Measurements from ENCODE around the gene RABEP2. TPM values are rescaled to one million over a fixed set of nuclear protein-coding genes. Genes with fewer than 3 reads are reported as not detected.

Gene RABEP2
- polyA plus RNA-seq, 1 donor (not counting 4 experiments of a cell fraction or from before 2014, with no cell fraction given): 8.7 TPM

- H3K4me3 ChIP-seq (ENCODE audit: control insufficient read depth in 2 of 3, extremely low read depth in 1 of 3, insufficient read depth in 2 of 3, low read depth in 1 of 3, low read length in 3 of 3): no peak overlapping the region
- no peaks in the 10 kb centered on the region for H3K27me3 ChIP-seq (ENCODE audit: control insufficient read depth, extremely low read depth, insufficient read depth, low read length)
- H3K36me3 ChIP-seq (ENCODE audit: control insufficient read depth in 2 of 2, extremely low read depth in 1 of 2, insufficient read depth in 2 of 2, low read length in 2 of 2): no peaks in the 10 kb centered on the region
- H3K9me1 ChIP-seq (ENCODE audit: control insufficient read depth, extremely low read depth, insufficient read depth, low read length): no peaks in the 10 kb centered on the region
- no peak overlapping the region for H2AFZ ChIP-seq (ENCODE audit: control insufficient read depth, low read length)
- H3K4me2 ChIP-seq (ENCODE audit: control insufficient read depth, extremely low read depth, insufficient read depth, low read depth, low read length): no peak overlapping the region
- dilution Hi-C loops (cut with MboI; ENCODE audit: extremely low pct_ligation_motif_present, low sequenced_read_pairs): no loop called here
- FAIRE-seq: no peak
- no peak overlapping the region for H3K27ac ChIP-seq (ENCODE audit: control insufficient read depth, insufficient read depth, low read length)
- H3K79me2 ChIP-seq (ENCODE audit: control insufficient read depth, insufficient read depth, low read length): no peaks in the 10 kb centered on the region
- peaks cover 5% of the 10 kb centered on the region for H3K4me1 ChIP-seq (ENCODE audit: control insufficient read depth, extremely low read depth, insufficient read depth, low read length)
- no peak for DNase-seq (ENCODE audit: low read depth, low spot score)
- H3K9me3 ChIP-seq (ENCODE audit: control insufficient read depth, low read depth, low read length): no peaks in the 10 kb centered on the region
- H3K9ac ChIP-seq (ENCODE audit: control insufficient read depth, extremely low read depth, insufficient read depth, low read length): no peak overlapping the region
- TF ChIP-seq CTCF (optimal IDR thresholded peaks at IDR 0.05 in 1 of 3, IDR thresholded peaks at IDR 0.05 in 1 of 3, conservative IDR thresholded peaks at IDR 0.05 in 1 of 3; ENCODE audit: extremely low read depth in 1 of 3, insufficient read depth in 2 of 3, low read length in 3 of 3): no peak
- no peak for TF ChIP-seq EZH2 (IDR thresholded peaks at IDR 0.05; ENCODE audit: low read length)
- no peaks in the 10 kb centered on the region for H4K20me1 ChIP-seq (ENCODE audit: control insufficient read depth, extremely low read depth, insufficient read depth, low read length)
Measured at GRCh38 chr16:28898266-28898665, 26.8 kb downstream of the RABEP2 start.

DNA sequence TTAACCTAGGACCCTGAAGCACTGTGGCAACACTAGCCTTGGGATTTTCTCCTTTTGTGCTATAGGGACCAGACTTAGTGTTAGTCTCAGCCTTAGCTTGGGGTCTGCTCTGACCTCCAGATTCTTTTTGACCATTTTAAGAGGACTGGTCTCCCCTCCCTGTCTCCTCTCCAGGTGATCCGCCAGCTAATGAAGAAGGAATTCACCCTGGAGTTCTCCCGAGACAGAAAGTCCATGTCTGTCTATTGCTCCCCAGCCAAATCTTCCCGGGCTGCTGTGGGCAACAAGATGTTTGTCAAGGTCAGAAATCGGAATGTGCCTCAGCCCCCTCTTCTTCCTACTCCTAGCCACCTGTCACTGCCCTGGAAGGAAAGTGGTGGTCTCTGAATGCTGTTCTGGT, 27.2 kb downstream of the RABEP2 start:
- DNase-seq (ENCODE audit: low read depth, low spot score): no peak

More for the DNA sequence above, 27.2 kb downstream of the RABEP2 start:
- H3K79me2 ChIP-seq (ENCODE audit: control insufficient read depth, insufficient read depth, low read length): no peaks in the 10 kb centered on the region
- TF ChIP-seq EZH2 (IDR thresholded peaks at IDR 0.05; ENCODE audit: low read length): no peak
- TF ChIP-seq CTCF (optimal IDR thresholded peaks at IDR 0.05 in 1 of 3, IDR thresholded peaks at IDR 0.05 in 1 of 3, conservative IDR thresholded peaks at IDR 0.05 in 1 of 3; ENCODE audit: extremely low read depth in 1 of 3, insufficient read depth in 2 of 3, low read length in 3 of 3): no peak
- H2AFZ ChIP-seq (ENCODE audit: control insufficient read depth, low read length): no peak overlapping the region
- no peak for FAIRE-seq
- no peaks in the 10 kb centered on the region for H3K9me3 ChIP-seq (ENCODE audit: control insufficient read depth, low read depth, low read length)
- H3K4me2 ChIP-seq (ENCODE audit: control insufficient read depth, extremely low read depth, insufficient read depth, low read depth, low read length): no peak overlapping the region
- H3K27me3 ChIP-seq (ENCODE audit: control insufficient read depth, extremely low read depth, insufficient read depth, low read length): no peaks in the 10 kb centered on the region
- dilution Hi-C loops (cut with MboI; ENCODE audit: extremely low pct_ligation_motif_present, low sequenced_read_pairs): no loop called here
- no peaks in the 10 kb centered on the region for H4K20me1 ChIP-seq (ENCODE audit: control insufficient read depth, extremely low read depth, insufficient read depth, low read length)
- H3K27ac ChIP-seq (ENCODE audit: control insufficient read depth, insufficient read depth, low read length): no peak overlapping the region
- no peak overlapping the region for H3K4me3 ChIP-seq (ENCODE audit: control insufficient read depth in 2 of 3, extremely low read depth in 1 of 3, insufficient read depth in 2 of 3, low read depth in 1 of 3, low read length in 3 of 3)
- H3K4me1 ChIP-seq (ENCODE audit: control insufficient read depth, extremely low read depth, insufficient read depth, low read length): peaks cover 5% of the 10 kb centered on the region
- no peak overlapping the region for H3K9ac ChIP-seq (ENCODE audit: control insufficient read depth, extremely low read depth, insufficient read depth, low read length)
- H3K36me3 ChIP-seq (ENCODE audit: control insufficient read depth in 2 of 2, extremely low read depth in 1 of 2, insufficient read depth in 2 of 2, low read length in 2 of 2): no peaks in the 10 kb centered on the region
- H3K9me1 ChIP-seq (ENCODE audit: control insufficient read depth, extremely low read depth, insufficient read depth, low read length): no peaks in the 10 kb centered on the region
